H1 (cell line): ENCODE measurements around the gene PROSER3. TPM values are rescaled to one million over a fixed set of nuclear protein-coding genes. Genes with fewer than 3 reads are reported as not detected.
A peak's percentile ranks its signal among the peaks of the same experiment; 100 is the strongest.

ENCODE experiments used
- CTCF ChIA-PET: fragments of 300-600 bp; sonication (Branson Sonifier 250); formaldehyde crosslinking; loops from one replicate; lab custom pipeline; 2021; ENCODE audit not compliant: partially characterized antibody; lab: Charles Lee
- POLR2A ChIA-PET: fragments of 300-600 bp; sonication (Branson Sonifier 250); formaldehyde crosslinking; loops from one replicate; lab custom pipeline; 2021; ENCODE audit warnings: inconsistent platforms; ENCODE audit not compliant: partially characterized antibody; lab: Charles Lee
- DNase-seq, 2 experiments: peaks; one replicate each; pipeline versions ENCODE4 v3.0.0 to v3.0.0-alpha.2; 2010 to 2022; ENCODE audit warnings: low spot score in 2 of 2, low read depth in 1 of 2, mixed read lengths in 1 of 2
- FAIRE-seq: peaks from 2 replicates; lab custom pipeline; 2011; peaks lifted over from hg19 to GRCh38; lab: Jason Lieb, UNC
- H2AFZ ChIP-seq: 2 replicates; pipeline ENCODE4 v1.8.1; 2012; ENCODE audit warnings: low read length, inconsistent platforms
- H2AK5ac ChIP-seq: 2 replicates; pipeline ENCODE4 v1.6.1; 2013; ENCODE audit warnings: low read depth, low read length
- H2BK120ac ChIP-seq: replicated peaks from 2 replicates; pipeline ENCODE3; 2013; ENCODE audit warnings: low read depth, low read length, inconsistent platforms
- H2BK12ac ChIP-seq: 2 replicates; pipeline ENCODE4 v1.6.1; 2013; ENCODE audit warnings: low read depth, low read length
- H2BK15ac ChIP-seq: 2 replicates; pipeline ENCODE4 v1.6.1; 2013; ENCODE audit warnings: low read length
- H2BK20ac ChIP-seq: 2 replicates; pipeline ENCODE4 v1.6.1; 2013; ENCODE audit warnings: low read length
- H2BK5ac ChIP-seq: 2 replicates; pipeline ENCODE4 v1.6.1; 2013; ENCODE audit warnings: low read depth, low read length
- H3K14ac ChIP-seq: 2 replicates; pipeline ENCODE4 v1.6.1; 2013; ENCODE audit warnings: inconsistent platforms; ENCODE audit not compliant: insufficient read length
- H3K18ac ChIP-seq: 2 replicates; pipeline ENCODE4 v1.6.1; 2013; ENCODE audit warnings: low read length; ENCODE audit errors: extremely low read depth
- H3K23ac ChIP-seq: 2 replicates; pipeline ENCODE4 v1.6.1; 2013; ENCODE audit warnings: inconsistent platforms; ENCODE audit not compliant: insufficient read length
- H3K23me2 ChIP-seq: 2 replicates; pipeline ENCODE4 v1.6.1; 2013; ENCODE audit warnings: low read depth, low read length
- H3K27ac ChIP-seq: 2 replicates; pipeline ENCODE4 v1.6.1; 2011; ENCODE audit warnings: low read depth, low read length, inconsistent platforms
- H3K27me3 ChIP-seq, 4 experiments: replicated peaks in 1 of 4; 1 replicate in 1 of 4; 2 replicates in 3 of 4; pipeline versions ENCODE4 v1.6.1 to v1.8.1; 2011 to 2013; ENCODE audit warnings: low read length in 3 of 4, mild to moderate bottlenecking in 3 of 4, inconsistent platforms in 2 of 4, mixed read lengths in 2 of 4, moderate library complexity in 1 of 4; ENCODE audit not compliant: control insufficient read depth in 3 of 4, insufficient read depth in 3 of 4; ENCODE audit errors: extremely low read depth in 1 of 4
- H3K36me3 ChIP-seq, 4 experiments: 2 replicates each; pipeline versions ENCODE4 v1.6.1 to v1.8.1; 2011 to 2013; ENCODE audit warnings: mild to moderate bottlenecking in 4 of 4, low read length in 3 of 4, moderate library complexity in 2 of 4, control low read depth in 1 of 4, inconsistent platforms in 1 of 4; ENCODE audit not compliant: insufficient read depth in 4 of 4, control insufficient read depth in 2 of 4
- H3K4ac ChIP-seq: replicated peaks from 2 replicates; pipeline ENCODE3; 2013; ENCODE audit warnings: low read length, low read depth, mixed read lengths, inconsistent platforms; ENCODE audit not compliant: insufficient read length
- H3K4me1 ChIP-seq, 4 experiments: replicated peaks in 1 of 4; 1 replicate in 1 of 4; 2 replicates in 3 of 4; pipeline versions ENCODE4 v1.6.1 to v1.8.1; 2011 to 2013; ENCODE audit warnings: low read length in 3 of 4, inconsistent platforms in 2 of 4, mixed read lengths in 1 of 4; ENCODE audit not compliant: insufficient read depth in 4 of 4, control insufficient read depth in 3 of 4
- H3K4me2 ChIP-seq, 2 experiments: 2 replicates each; pipeline versions ENCODE4 v1.6.1 to v1.8.1; 2011 to 2013; ENCODE audit warnings: low read depth in 2 of 2, low read length in 2 of 2, control low read depth in 1 of 2, inconsistent platforms in 1 of 2, mild to moderate bottlenecking in 1 of 2; ENCODE audit not compliant: insufficient read depth in 1 of 2
- H3K4me3 ChIP-seq, 4 experiments: fragments of 200-600, 300-600 bp in 1 of 4; sonication (generic), shearing (Covaris generic), sonication (Bioruptor Twin) in 1 of 4; 2 replicates each; pipeline versions ENCODE4 v1.5.1 to v1.8.1; 2011 to 2016; ENCODE audit warnings: low read length in 4 of 4, low read depth in 3 of 4, control low read depth in 2 of 4, inconsistent platforms in 2 of 4, mild to moderate bottlenecking in 2 of 4, mixed read lengths in 1 of 4, moderate library complexity in 1 of 4; ENCODE audit not compliant: insufficient read depth in 2 of 4; ENCODE audit errors: extremely low read depth in 1 of 4
- H3K56ac ChIP-seq: replicated peaks from 2 replicates; pipeline ENCODE3; 2013; ENCODE audit warnings: low read depth, mild to moderate bottlenecking, mixed read lengths, low read length, inconsistent platforms; ENCODE audit not compliant: insufficient read length
- H3K79me1 ChIP-seq: 2 replicates; pipeline ENCODE4 v1.6.1; 2013; ENCODE audit warnings: low read depth, low read length, control low read depth
- H3K79me2 ChIP-seq, 2 experiments: 2 replicates each; pipeline versions ENCODE4 v1.6.1 to v1.8.1; 2012 to 2013; ENCODE audit warnings: low read length in 2 of 2, mild to moderate bottlenecking in 2 of 2, inconsistent platforms in 1 of 2; ENCODE audit not compliant: insufficient read depth in 2 of 2, control insufficient read depth in 1 of 2
- H3K9ac ChIP-seq, 4 experiments: replicated peaks in 1 of 4; 1 replicate in 1 of 4; 2 replicates in 3 of 4; pipeline versions ENCODE4 v1.6.1 to v1.8.1; 2011 to 2013; ENCODE audit warnings: low read depth in 3 of 4, low read length in 3 of 4, control low read depth in 2 of 4, mild to moderate bottlenecking in 2 of 4, moderate library complexity in 2 of 4, inconsistent platforms in 1 of 4; ENCODE audit errors: extremely low read depth in 1 of 4
- H3K9me3 ChIP-seq, 2 experiments: 2 replicates each; pipeline versions ENCODE4 v1.6.1 to v1.8.1; 2012 to 2013; ENCODE audit warnings: mild to moderate bottlenecking in 2 of 2, moderate library complexity in 2 of 2, control low read depth in 1 of 2, inconsistent platforms in 1 of 2, low read depth in 1 of 2, low read length in 1 of 2, mixed read lengths in 1 of 2; ENCODE audit not compliant: insufficient read depth in 2 of 2
- H4K20me1 ChIP-seq, 2 experiments: replicated peaks in 1 of 2; 2 replicates each; pipeline versions ENCODE3 to v1.8.1; 2011 to 2013; ENCODE audit warnings: inconsistent platforms in 2 of 2, low read length in 2 of 2, mild to moderate bottlenecking in 1 of 2; ENCODE audit not compliant: insufficient read depth in 2 of 2, control insufficient read depth in 1 of 2
- H4K5ac ChIP-seq: 2 replicates; pipeline ENCODE4 v1.6.1; 2013; ENCODE audit warnings: low read length, low read depth, mixed read lengths, inconsistent platforms; ENCODE audit not compliant: insufficient read length
- H4K8ac ChIP-seq: 2 replicates; pipeline ENCODE4 v1.8.0; 2013; ENCODE audit warnings: mild to moderate bottlenecking, moderate library complexity, low read length, inconsistent platforms; ENCODE audit not compliant: insufficient read depth; ENCODE audit errors: extremely low read depth
- H4K91ac ChIP-seq: replicated peaks from 2 replicates; pipeline ENCODE3; 2013; ENCODE audit warnings: low read length, mixed read lengths, inconsistent platforms; ENCODE audit not compliant: insufficient read length
- BRCA1 ChIP-seq: IDR thresholded peaks from 2 replicates; pipeline ENCODE4 v1.6.1; 2012; ENCODE audit warnings: low read depth, low read length, improper control_type of control experiment
- CEBPB ChIP-seq: IDR thresholded peaks from 2 replicates; pipeline ENCODE4 v1.6.1; 2012; ENCODE audit warnings: low read depth, low read length
- CTCF ChIP-seq, 3 experiments: IDR thresholded peaks; 1 replicate in 2 of 3; 2 replicates in 1 of 3; pipeline versions ENCODE4 v1.5.1 to v1.6.1; 2011; ENCODE audit warnings: low read length in 3 of 3, mild to moderate bottlenecking in 3 of 3, inconsistent platforms in 2 of 3, low read depth in 1 of 3, moderate library complexity in 1 of 3; ENCODE audit not compliant: insufficient read depth in 1 of 3; ENCODE audit errors: control extremely low read depth in 1 of 3
- EGR1 ChIP-seq: IDR thresholded peaks from 2 replicates; pipeline ENCODE4 v1.6.1; 2011; ENCODE audit warnings: low read depth, low read length, borderline replicate concordance
- NRF1 ChIP-seq: IDR thresholded peaks from 2 replicates; pipeline ENCODE4 v1.6.1; 2011; ENCODE audit warnings: mild to moderate bottlenecking, low read depth, low read length, improper control_type of control experiment
- WGBS, 2 experiments: shearing (Covaris generic) in 1 of 2; methylation state at CpG; one replicate each; pipeline versions ENCODE4 v1.1.6 to v1.1.7; 2013 to 2015; ENCODE audit warnings: low lambda C conversion rate in 2 of 2, mixed read lengths in 2 of 2, inconsistent platforms in 1 of 2, low coverage in 1 of 2, missing lambda C conversion rate in 1 of 2; ENCODE audit not compliant: insufficient replicate concordance in 2 of 2, insufficient coverage in 1 of 2, insufficient read length in 1 of 2; ENCODE audit errors: extremely low coverage in 1 of 2, missing lambda C conversion rate in 1 of 2; 5-methylcytosine and 5-hydroxymethylcytosine counted together
- polyA plus RNA-seq, 7 experiments: library from polyadenylated mRNA; depleted of rRNA in 3 of 7; stranded (reverse) in 5 of 7; unstranded in 2 of 7; fragments of >200 nt in 5 of 7; fragments of 200-250 nt in 2 of 7; gene quantifications; 1 replicate in 5 of 7; 2 replicates in 1 of 7; 4 replicates in 1 of 7; pipeline versions ENCODE4 v1.2.1 to v1.2.3, GENCODE V29; 2011 to 2013; ENCODE audit warnings: missing spikeins in 2 of 7, mixed read lengths in 2 of 7
- total RNA-seq: library from RNA; stranded (reverse); fragmentation: NEBNext Ultra II Directional; extraction: Animal tissue kit (Norgen Biotek cat#: 25700); gene quantifications from 2 replicates; pipeline ENCODE4 v1.2.1, GENCODE V29; 2021

PROSER3 gene
- total and polyA plus RNA-seq, 2 of the 8 experiments (the other 6 are each of a cell fraction or from before 2014, with no cell fraction given), result 17.8 to 28.9 TPM

GRCh38 chr19:35790981-35791813 lies 33.2 kb downstream of the PROSER3 start:
- no peak overlapping the region for H3K27ac ChIP-seq
- no peaks in the 10 kb centered on the region for H3K23me2 ChIP-seq
- H2AK5ac ChIP-seq, result no peak overlapping the region
- H4K91ac ChIP-seq, result no peak overlapping the region
- H3K14ac ChIP-seq, result no peak overlapping the region
- ChIA-PET POLR2A (no interaction called here), CTCF (interaction anchor here (0.6 to 2.3 kb wide), 6 partner anchors 11 to 151 kb away, joined by 3 to 6 read pairs (median 4); no protein-coding TSS in a partner anchor)
- H3K4me1 ChIP-seq, result peaks cover 0 to 6% (median 2%) of the 10 kb centered on the region in 4 experiments; a peak in 2 of 7 replicates
- FAIRE-seq (no peak), DNase-seq (no peak)
- no peak overlapping the region for H2BK12ac ChIP-seq
- H3K79me2 ChIP-seq, result no peaks in the 10 kb centered on the region
- peaks cover 2 to 3% of the 10 kb centered on the region in 2 experiments for H4K20me1 ChIP-seq
- H3K18ac ChIP-seq, result no peak overlapping the region
- no peak for TF ChIP-seq EGR1
- no peak for TF ChIP-seq NRF1
- TF ChIP-seq CTCF (IDR thresholded peaks at IDR 0.05; ENCODE audit: control extremely low read depth in 1 of 3, insufficient read depth in 1 of 3, low read depth in 1 of 3, low read length in 3 of 3), result peak; percentile 7 to 12 (median 11); a peak in 2 of 4 replicates
- TF ChIP-seq BRCA1, result no peak
- TF ChIP-seq CEBPB, result no peak
- H2BK20ac ChIP-seq, result no peak overlapping the region
- no peak overlapping the region for H4K5ac ChIP-seq
- H3K4me3 ChIP-seq, result no peak overlapping the region
- H3K4ac ChIP-seq, result no peak overlapping the region
- no peak overlapping the region for H3K56ac ChIP-seq
- no peak overlapping the region for H2AFZ ChIP-seq
- H3K4me2 ChIP-seq, result no peak overlapping the region
- H3K9me3 ChIP-seq, result no peaks in the 10 kb centered on the region
- no peak overlapping the region; a peak in 2 of 7 replicates for H3K9ac ChIP-seq
- 0 out of 2 replicates have a peak overlapping the region, but pooled peaks have one; percentile 21 for H2BK5ac ChIP-seq
- 71% methylated on average over 20 of the region's 20 CpGs; no CpG with 5 or more reads in 1 of the 2 experiments for WGBS, 2 experiments
- H4K8ac ChIP-seq, result no peak overlapping the region; the same call in 1 of the 2 replicates
- H3K27me3 ChIP-seq, result peaks cover 1 to 6% (median 4%) of the 10 kb centered on the region in 4 experiments; a peak in 5 of 7 replicates
- 0 out of 2 replicates have a peak overlapping the region, but pooled peaks have one; percentile 61 for H2BK15ac ChIP-seq
- no peaks in the 10 kb centered on the region for H3K79me1 ChIP-seq
- H3K36me3 ChIP-seq, result no peaks in the 10 kb centered on the region
- H3K23ac ChIP-seq, result no peak overlapping the region
- no peak overlapping the region for H2BK120ac ChIP-seq
